NCI-H146 treated with DMSO at 0.1 percent for 48 hours (cell line): ENCODE measurements around the gene HPS5.

Source experiments
- DNase-seq: peaks from one replicate; lab custom pipeline; 2025; ENCODE audit not compliant: unreplicated experiment; lab: John Stamatoyannopoulos, UW

HPS5 gene

DNA sequence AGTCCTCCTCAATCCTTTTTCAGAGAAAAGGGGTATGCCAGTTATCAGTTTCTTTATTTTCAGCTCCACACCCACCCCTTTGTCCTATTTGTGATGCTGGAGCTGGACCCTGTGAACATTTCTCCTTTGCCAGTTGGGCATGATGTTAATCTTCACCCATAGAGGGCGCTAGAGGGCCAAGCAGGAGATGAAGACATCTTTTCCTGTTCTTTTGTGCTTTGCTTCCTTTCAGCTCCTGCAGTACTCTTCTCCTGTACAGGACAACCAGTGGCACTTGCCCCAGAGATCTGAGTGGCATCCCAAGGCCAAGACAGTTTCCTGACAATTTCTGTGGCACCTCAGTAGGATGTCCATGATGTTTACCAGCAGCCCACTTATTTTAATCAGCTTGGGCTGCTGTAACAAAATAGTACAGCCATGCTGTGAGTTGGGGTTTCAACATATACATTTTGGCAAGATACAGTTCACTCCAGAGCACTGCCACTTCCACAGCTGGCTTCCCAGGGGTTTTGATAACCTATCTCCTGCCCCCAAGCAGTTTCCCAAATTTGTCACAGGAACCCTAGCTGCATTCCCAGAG lies 78.1 kb downstream of the HPS5 start:
- DNase-seq, result peak; percentile 34

DNA sequence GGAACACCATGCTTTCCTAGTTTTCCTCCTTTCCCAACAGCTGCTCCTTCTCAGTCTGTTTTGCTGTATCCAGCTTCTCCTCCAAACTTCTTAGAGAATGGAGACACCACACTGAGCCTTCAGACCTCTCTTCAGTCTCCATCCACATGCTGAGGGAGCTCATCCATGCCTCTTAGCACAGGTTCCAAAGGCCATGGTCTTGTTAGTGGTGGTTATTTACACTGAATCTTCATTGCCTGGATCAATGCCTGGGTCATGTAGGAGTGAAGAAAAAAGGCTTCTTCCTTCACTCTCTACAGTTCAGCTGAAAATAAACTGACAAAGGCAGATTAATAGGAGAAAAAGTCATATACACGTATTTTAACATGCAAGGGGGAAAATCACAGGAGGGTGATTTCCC lies 82.3 kb downstream of the HPS5 start:
- DNase-seq, result no peak

DNA sequence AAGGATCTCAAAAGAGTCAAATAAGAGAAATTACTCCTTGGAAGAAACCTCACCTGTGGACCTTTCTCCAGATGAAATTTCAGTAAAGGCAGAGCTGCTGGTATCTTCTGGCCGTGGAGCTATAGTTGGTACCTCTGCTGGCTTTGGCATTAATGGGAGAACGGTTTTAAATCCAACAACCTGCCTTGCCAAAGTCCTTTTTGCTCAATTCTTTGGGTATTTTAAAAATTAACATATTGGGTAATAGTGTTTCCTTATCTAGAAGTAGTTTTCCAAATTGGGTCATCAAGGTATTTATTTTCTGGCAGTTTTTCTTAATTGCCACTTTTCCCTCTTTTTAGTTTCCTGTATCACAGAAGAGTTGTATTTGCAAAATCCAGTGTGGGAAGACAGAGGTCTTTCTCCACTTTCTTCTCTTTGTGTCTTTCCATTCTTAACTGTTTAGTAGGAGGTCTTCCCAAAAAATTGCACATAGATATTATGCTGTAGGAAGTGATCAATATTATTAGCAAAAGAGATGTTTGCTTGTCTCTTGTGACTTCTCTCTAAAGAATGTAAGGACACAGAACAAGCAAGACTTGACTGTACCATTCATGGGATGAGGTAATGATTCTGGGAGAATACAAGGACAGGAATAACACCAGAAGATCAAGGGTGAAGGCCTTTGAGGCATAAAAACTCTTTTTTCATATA lies 85.1 kb downstream of the HPS5 start, which contains the start of gene SAA4:
Gene SAA4 (minus strand): TSS at position 139 of the 693 bp plus-strand sequence. CDS start 876 bp downstream, outside the sequence.
- DNase-seq, result no peak

GRCh38 chr11:18235394-18236334 lies 86.3 kb downstream of the HPS5 start:
- DNase-seq, result no peak

- no peak for DNase-seq
These were observed 88.0 kb downstream of the HPS5 start for GRCh38 chr11:18233912-18234311.

DNA sequence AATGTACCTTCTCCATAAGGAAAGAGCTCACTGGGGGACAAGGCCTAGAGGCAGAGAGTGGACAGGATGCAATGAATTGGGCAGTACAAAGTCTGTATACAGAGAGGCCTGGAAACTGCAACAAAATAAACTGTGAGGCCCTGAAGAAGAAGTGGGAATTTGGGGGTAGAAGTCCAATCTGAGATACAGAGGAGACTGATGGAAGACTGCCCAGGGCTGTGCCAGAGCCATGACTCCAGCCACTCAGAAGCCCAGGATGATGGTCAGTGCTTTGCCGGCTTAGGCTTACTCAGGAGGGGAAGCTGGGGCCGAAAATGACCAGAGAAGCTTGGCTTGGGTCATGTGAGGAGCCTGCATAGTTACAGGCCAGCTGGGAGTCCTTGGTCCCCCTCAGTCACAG lies 91.1 kb downstream of the HPS5 start:
- no peak for DNase-seq

- no peak for DNase-seq
These were observed 92.4 kb downstream of the HPS5 start for GRCh38 chr11:18229501-18229900.
